ES-I3 (cell line): Measurements from ENCODE around the gene CTDSPL2.
"Not testable (repeated sequence)": the region's sequence is repeated elsewhere in the genome, so short reads cannot be mapped to it uniquely, and the experiment has no call there.

Experiments
- H3K36me3 ChIP-seq: 2 replicates; pipeline ENCODE4 v1.6.1; 2013; ENCODE audit warnings: mild to moderate bottlenecking, low read length, control low read depth, moderate library complexity; ENCODE audit not compliant: insufficient read depth
- H3K4me1 ChIP-seq: 2 replicates; pipeline ENCODE4 v1.6.1; 2013; ENCODE audit warnings: mild to moderate bottlenecking, control low read depth, low read length; ENCODE audit not compliant: insufficient read depth
- H3K9ac ChIP-seq: 2 replicates; pipeline ENCODE4 v1.6.1; 2013; ENCODE audit warnings: low read depth, mild to moderate bottlenecking, low read length, moderate library complexity
- H3K9me3 ChIP-seq: 2 replicates; pipeline ENCODE4 v1.6.1; 2013; ENCODE audit warnings: mild to moderate bottlenecking, low read length, moderate library complexity; ENCODE audit not compliant: control insufficient read depth, insufficient read depth

CTDSPL2 gene

DNA sequence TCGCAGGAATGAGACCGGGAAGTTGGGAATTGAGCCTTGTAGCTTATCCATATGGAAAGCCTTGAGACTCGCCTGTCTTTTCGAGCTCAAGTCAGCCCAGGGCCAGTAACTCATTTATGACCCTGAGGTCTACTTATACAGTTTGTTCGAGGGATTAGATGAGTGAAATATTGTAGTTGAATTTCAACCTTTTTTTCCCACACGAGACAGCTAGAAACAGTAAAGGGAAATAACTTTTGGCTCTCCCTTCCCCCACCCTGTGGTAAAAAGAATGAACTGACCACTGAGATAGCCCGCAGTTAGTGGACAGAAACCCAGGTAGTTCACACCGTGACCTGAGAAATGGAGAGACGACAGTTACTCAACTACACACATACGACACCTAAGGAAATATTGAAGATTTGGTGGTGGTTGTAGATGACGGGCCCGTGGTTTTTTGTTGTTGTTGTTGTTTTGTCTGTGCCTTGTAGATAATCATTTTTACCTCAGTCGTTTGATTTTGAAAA, 110.4 kb downstream of the CTDSPL2 start:
- peak overlapping the region; percentile 96 for H3K9ac ChIP-seq
- no peaks in the 10 kb centered on the region for H3K9me3 ChIP-seq
- H3K36me3 ChIP-seq: peaks cover 7% of the 10 kb centered on the region
- 0 out of 2 replicates have a peak, but pooled peaks cover 3% of the 10 kb centered on the region for H3K4me1 ChIP-seq

DNA sequence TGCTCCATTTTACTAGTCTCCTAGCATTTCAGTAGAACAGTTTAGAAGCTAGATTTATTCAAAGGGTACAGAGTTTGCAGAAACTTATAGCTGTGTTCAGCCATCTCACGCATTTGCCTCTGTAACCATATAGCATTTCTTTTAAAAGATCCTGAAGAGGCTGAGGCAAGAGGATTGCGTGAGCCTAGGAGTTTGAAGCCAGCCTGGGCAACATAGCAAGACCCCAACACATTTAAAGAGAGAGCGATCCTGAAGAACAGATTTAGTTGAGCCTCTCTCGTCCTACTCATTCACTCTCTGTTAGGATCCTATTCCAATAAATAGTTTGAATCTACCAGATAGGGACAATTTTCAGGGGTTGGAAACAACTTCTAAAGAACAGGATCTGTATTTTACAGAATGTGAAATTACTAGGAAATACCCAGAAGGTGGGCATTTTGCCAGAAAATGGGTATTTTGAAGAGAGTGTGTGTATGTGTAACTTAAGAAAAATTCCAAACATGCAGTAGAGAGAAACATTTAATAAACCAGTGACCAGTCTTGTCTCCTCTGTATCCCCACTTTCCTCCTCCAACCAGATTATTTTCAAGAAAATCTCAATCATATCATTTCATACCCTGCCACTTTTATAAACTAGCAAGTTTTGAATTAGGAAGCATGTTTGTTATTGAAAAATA, 114.0 kb downstream of the CTDSPL2 start:
- peaks cover 7% of the 10 kb centered on the region for H3K36me3 ChIP-seq
- H3K9ac ChIP-seq: no peak overlapping the region

DNA sequence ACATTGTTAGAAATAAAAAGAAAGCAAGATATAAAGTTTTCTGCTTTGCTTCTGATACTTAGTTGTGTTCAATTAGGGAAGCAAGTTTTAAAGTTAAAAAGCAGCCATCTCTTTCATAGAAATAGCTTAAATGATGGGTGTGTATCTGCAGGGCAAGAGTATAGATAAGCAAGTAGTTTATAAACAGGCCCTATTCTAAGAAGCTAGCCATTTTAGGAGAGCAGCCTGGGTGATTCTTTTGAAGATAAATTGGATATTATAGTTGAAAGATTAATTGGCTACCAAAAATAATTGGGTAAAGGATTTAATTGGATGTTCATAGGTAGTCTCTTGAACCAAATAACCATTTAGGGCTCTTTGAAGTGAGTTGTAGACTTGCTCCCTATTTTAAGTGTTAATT, 115.2 kb downstream of the CTDSPL2 start:
- H3K36me3 ChIP-seq: peaks cover 7% of the 10 kb centered on the region
- 0 out of 2 replicates have a peak, but pooled peaks cover 3% of the 10 kb centered on the region for H3K4me1 ChIP-seq
- no peaks in the 10 kb centered on the region for H3K9me3 ChIP-seq
- H3K9ac ChIP-seq: no peak overlapping the region

More for the DNA sequence above, 114.0 kb downstream of the CTDSPL2 start:
- H3K4me1 ChIP-seq: 0 out of 2 replicates have a peak, but pooled peaks cover 3% of the 10 kb centered on the region
- H3K9me3 ChIP-seq: no peaks in the 10 kb centered on the region

- not testable (repeated sequence) for H3K4me1 ChIP-seq, H3K36me3 ChIP-seq, H3K9ac ChIP-seq, H3K9me3 ChIP-seq
Observed at GRCh38 chr15:44544745-44545144, 117.3 kb downstream of the CTDSPL2 start.

DNA sequence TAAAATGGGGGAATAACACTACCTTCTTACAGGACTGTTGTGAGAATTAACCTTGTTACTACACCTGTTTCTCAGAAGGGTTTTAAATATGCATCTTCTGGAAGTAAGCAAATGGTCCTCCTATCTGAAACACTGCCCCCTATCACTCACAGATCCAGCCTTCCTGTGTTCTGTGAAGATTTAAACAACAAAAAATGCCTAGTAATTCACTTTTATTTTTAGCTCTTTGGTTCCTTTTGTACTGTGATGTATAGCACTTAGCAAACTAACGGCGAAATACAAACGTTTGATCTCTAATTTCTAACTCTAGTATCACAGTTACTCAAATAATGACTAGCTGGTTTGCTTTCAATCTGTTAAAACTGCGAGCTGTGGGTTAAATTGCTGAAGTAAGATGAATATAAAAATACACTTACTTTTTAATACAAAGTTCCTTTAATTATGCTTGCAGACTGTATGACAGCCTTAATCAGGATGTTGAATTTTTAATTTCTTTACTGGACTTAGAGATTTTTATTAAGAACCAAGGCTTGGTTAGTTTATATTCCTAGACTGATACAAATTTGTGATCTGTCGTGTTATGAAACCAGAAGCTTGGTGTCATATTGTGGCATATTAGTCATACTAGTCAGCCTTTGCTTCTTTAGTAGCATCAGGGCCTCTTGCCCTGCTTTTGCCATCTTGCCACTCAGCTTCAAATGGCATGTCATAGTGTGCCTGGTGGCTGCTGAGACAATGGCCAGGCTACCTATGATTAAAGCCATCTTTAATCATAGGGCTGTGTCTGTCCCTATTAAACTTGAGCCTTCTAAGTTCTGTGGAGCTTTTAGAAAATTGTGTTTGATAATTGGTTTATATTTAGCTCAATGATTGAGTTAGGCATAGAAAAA, 118.7 kb downstream of the CTDSPL2 start:
- no peaks in the 10 kb centered on the region for H3K4me1 ChIP-seq
- H3K9ac ChIP-seq: no peak overlapping the region
- no peaks in the 10 kb centered on the region for H3K9me3 ChIP-seq
- peaks cover 7% of the 10 kb centered on the region for H3K36me3 ChIP-seq

DNA sequence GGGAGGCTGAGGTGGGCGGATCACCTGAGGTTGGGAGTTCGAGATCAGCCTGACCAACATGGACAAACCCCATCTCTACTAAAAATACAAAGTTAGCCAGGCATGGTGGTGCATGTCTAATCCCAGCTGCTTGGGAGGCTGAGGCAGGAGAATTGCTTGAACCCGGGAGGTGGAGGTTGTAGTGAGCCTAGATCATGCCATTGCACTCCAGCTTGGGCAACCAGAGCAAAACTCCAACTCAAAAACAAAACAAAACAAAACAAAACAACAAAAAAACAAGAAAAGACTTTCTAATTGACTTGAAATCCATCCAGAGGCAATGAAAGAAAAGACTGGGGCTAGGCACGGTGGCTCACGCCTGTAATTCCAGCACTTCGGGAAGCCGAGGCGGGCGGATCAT, 121.7 kb downstream of the CTDSPL2 start:
- not testable (repeated sequence) for H3K36me3 ChIP-seq, H3K9ac ChIP-seq, H3K9me3 ChIP-seq, H3K4me1 ChIP-seq

GRCh38 chr15:44550256-44550655, 122.8 kb downstream of the CTDSPL2 start:
- Histone ChIP-seq H3K9me3 (no peaks in the 10 kb centered on the region), H3K4me1 (no peaks in the 10 kb centered on the region), H3K36me3 (peaks cover 12% of the 10 kb centered on the region), H3K9ac (no peak overlapping the region)

- Histone ChIP-seq H3K36me3 (peaks cover 17% of the 10 kb centered on the region), H3K4me1 (no peaks in the 10 kb centered on the region), H3K9me3 (no peaks in the 10 kb centered on the region)
Observed at GRCh38 chr15:44550734-44551133, 123.3 kb downstream of the CTDSPL2 start.

GRCh38 chr15:44554934-44555723, 127.7 kb downstream of the CTDSPL2 start:
- Histone ChIP-seq H3K9ac (no peak overlapping the region), H3K9me3 (no peaks in the 10 kb centered on the region), H3K36me3 (peaks cover 34% of the 10 kb centered on the region), H3K4me1 (no peaks in the 10 kb centered on the region)

More at GRCh38 chr15:44550734-44551133, 123.3 kb downstream of the CTDSPL2 start:
- no peak overlapping the region for H3K9ac ChIP-seq

GRCh38 chr15:44560926-44561325, 133.5 kb downstream of the CTDSPL2 start:
- not testable (repeated sequence) for H3K4me1 ChIP-seq, H3K9ac ChIP-seq
- Histone ChIP-seq H3K9me3 (peaks cover 11% of the 10 kb centered on the region; the same call in 1 of the 2 replicates), H3K36me3 (peaks cover 49% of the 10 kb centered on the region)

GRCh38 chr15:44565387-44566154, 138.1 kb downstream of the CTDSPL2 start:
- Histone ChIP-seq H3K36me3 (peaks cover 45% of the 10 kb centered on the region), H3K9ac (no peak overlapping the region), H3K4me1 (no peaks in the 10 kb centered on the region), H3K9me3 (peaks cover 11% of the 10 kb centered on the region; the same call in 1 of the 2 replicates)

- Histone ChIP-seq H3K4me1 (no peaks in the 10 kb centered on the region), H3K36me3 (peaks cover 50% of the 10 kb centered on the region), H3K9ac (no peak overlapping the region), H3K9me3 (peaks cover 11% of the 10 kb centered on the region; the same call in 1 of the 2 replicates)
Observed at GRCh38 chr15:44566155-44566540, 138.7 kb downstream of the CTDSPL2 start.

GRCh38 chr15:44568338-44568737, 140.9 kb downstream of the CTDSPL2 start:
- H3K36me3 ChIP-seq: peaks cover 48% of the 10 kb centered on the region
- H3K4me1 ChIP-seq: no peaks in the 10 kb centered on the region
- H3K9ac ChIP-seq: no peak overlapping the region
- H3K9me3 ChIP-seq: peaks cover 11% of the 10 kb centered on the region; the same call in 1 of the 2 replicates
